ENCODE data around the gene SLC9A2. TPM values are rescaled to one million over a fixed set of nuclear protein-coding genes. Genes with fewer than 3 reads are reported as not detected.

Gene SLC9A2, protein sequence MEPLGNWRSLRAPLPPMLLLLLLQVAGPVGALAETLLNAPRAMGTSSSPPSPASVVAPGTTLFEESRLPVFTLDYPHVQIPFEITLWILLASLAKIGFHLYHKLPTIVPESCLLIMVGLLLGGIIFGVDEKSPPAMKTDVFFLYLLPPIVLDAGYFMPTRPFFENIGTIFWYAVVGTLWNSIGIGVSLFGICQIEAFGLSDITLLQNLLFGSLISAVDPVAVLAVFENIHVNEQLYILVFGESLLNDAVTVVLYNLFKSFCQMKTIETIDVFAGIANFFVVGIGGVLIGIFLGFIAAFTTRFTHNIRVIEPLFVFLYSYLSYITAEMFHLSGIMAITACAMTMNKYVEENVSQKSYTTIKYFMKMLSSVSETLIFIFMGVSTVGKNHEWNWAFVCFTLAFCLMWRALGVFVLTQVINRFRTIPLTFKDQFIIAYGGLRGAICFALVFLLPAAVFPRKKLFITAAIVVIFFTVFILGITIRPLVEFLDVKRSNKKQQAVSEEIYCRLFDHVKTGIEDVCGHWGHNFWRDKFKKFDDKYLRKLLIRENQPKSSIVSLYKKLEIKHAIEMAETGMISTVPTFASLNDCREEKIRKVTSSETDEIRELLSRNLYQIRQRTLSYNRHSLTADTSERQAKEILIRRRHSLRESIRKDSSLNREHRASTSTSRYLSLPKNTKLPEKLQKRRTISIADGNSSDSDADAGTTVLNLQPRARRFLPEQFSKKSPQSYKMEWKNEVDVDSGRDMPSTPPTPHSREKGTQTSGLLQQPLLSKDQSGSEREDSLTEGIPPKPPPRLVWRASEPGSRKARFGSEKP
- 0.07 TPM in 1 of 2 replicates, not detected in the other for total RNA-seq

- intact Hi-C loops (cut with micrococcal nuclease), result loop anchor here (10.0 kb wide), 1 partner anchor 95 kb away; no protein-coding TSS in a partner anchor
Observed at GRCh38 chr2:102619414-102620319, at the start of gene SLC9A2. TSS of gene SLC9A2 (plus strand) at chr2:102619553. CDS start at chr2:102619849, 296 bp downstream.

DNA sequence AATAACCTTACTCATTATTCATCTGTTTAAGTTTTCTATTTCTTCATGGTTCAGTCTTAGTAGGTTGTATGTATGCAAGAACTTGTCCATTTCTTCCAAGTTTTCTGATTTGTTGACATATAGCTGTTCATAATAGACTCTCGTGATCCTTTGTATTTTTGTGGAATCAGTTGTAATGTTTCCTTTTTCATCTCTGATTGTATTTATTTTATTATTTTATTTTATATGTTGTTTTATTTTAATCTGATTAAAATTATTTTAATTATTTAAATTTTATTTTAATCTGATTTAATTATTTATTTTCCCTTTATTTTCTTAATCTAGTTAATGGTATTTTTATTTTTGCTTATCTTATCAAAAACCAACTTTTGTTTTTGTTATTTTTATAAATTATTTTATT lies 43.5 kb upstream of the SLC9A2 start:
- intact Hi-C loops (cut with micrococcal nuclease), result no loop called here

DNA sequence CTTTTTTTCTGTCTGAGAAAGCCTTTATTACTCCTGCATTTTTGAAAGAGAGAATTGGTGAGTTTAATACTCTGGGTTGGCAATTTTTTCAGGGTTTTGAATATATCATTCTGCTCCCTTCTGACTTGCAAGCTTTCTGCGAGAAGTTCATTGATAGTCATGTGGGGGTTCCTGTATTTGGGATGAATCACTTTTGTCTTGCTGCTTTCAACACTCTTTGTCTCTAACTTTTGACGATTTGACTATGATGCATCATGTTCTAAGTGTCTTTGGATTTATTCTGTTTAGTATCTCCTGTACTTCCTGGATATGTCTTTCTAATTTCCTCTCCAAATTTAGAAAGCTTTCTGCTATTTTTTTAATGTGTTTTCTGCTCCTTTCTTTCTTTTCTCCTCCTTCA lies 41.0 kb upstream of the SLC9A2 start:
- intact Hi-C loops (cut with micrococcal nuclease), result no loop called here

GRCh38 chr2:102581911-102582310 lies 37.4 kb upstream of the SLC9A2 start:
- intact Hi-C loops (cut with micrococcal nuclease), result no loop called here

GRCh38 chr2:102582845-102583244 lies 36.5 kb upstream of the SLC9A2 start:
- intact Hi-C loops (cut with micrococcal nuclease), result no loop called here

- intact Hi-C loops (cut with micrococcal nuclease), result no loop called here
Observed at GRCh38 chr2:102585847-102586404, 33.4 kb upstream of the SLC9A2 start.

DNA sequence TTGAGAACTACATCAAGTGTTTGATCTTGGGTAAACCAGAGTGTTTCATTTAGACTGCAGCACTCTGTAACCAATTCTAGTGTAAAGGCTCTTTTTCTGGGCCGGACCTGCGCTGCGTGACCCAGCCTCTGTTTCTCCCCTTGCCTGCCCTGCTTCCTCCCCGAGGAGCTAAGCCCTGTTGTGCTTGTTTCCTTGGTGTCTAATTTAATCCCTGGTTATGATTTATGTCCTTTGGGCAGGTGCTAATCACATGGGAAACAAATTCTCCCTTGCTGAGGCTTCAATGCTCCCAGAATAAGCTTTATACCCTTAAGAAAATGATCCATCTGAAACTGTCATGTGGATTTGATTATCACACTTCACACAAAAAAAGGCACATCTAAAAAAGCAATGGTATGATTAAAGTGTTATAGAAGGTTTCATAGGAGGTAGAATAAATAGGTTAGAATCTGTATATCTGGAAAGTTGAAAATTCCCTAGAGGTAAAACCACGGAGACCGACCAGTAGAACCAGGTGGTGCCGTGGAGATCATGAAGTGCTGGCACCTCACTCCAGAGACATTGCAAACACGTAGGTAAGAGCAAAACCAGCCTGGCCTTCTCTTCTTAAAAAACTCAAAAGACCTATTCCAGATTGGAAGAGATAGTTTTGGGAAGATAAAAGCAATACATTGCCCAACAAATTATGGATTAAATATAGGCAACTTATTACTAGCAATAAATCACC lies 31.0 kb upstream of the SLC9A2 start:
- intact Hi-C loops (cut with micrococcal nuclease), result no loop called here

GRCh38 chr2:102589444-102589843 lies 29.9 kb upstream of the SLC9A2 start:
- intact Hi-C loops (cut with micrococcal nuclease), result no loop called here

DNA sequence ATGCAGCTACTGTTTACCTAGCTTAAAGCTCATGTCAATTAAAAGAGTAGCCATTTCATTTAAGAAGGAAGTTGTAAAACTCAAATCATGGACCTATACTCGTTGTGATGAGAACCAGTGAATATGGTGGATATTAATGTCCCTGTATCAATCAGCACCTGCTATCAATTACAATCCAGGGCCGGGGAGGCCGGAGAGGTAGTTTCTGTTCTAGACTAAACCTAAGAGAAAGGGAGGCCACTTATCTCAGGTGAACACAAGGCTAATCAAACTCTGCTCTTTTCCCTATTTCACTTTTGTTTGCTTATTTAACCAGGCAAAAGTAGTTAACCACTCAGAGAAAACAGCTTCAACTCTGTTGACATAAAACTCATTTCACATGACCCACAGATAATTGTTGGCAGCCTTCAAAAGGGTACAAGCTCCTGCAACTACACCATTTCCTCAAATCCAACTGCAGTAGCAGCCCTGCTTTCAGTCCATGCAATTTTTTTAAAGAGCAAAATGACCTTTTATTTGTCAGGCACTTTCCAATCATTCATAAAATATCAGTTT lies 27.8 kb upstream of the SLC9A2 start:
- intact Hi-C loops (cut with micrococcal nuclease), result loop anchor here (2.0 kb wide), 1 partner anchor 119 kb away; the partner anchor contains the start of gene SLC9A4

DNA sequence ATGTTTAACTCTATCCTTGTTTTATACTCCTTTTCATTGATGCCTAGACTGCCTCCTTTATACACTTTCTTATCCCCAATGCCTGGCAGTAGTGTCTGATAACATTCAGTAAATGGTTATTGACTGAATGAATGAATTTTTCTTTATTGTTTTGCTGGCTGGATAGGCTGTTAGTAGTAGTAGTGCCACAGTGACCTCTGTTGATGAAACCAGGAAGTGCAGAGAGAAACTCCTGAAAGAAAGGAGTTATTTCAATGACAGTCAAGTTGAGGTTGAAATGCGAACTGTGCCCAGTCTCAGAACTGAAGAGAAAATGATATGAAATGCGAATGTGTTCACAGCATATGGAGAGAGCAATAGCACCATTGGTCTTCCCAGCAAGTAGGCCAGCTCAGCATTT lies 26.8 kb upstream of the SLC9A2 start:
- intact Hi-C loops (cut with micrococcal nuclease), result loop anchor here (2.0 kb wide), 1 partner anchor 120 kb away; the partner anchor contains the start of gene SLC9A4

- intact Hi-C loops (cut with micrococcal nuclease), result loop anchor here (2.0 kb wide), 1 partner anchor 121 kb away; the partner anchor contains the start of gene SLC9A4
Observed at GRCh38 chr2:102593516-102593915, 25.8 kb upstream of the SLC9A2 start.

- intact Hi-C loops (cut with micrococcal nuclease), result no loop called here
Observed at GRCh38 chr2:102594445-102595016, 24.8 kb upstream of the SLC9A2 start.

- intact Hi-C loops (cut with micrococcal nuclease), result no loop called here
Observed at GRCh38 chr2:102597788-102598187, 21.6 kb upstream of the SLC9A2 start.

- intact Hi-C loops (cut with micrococcal nuclease), result no loop called here
Observed at GRCh38 chr2:102599486-102599885, 19.9 kb upstream of the SLC9A2 start.

DNA sequence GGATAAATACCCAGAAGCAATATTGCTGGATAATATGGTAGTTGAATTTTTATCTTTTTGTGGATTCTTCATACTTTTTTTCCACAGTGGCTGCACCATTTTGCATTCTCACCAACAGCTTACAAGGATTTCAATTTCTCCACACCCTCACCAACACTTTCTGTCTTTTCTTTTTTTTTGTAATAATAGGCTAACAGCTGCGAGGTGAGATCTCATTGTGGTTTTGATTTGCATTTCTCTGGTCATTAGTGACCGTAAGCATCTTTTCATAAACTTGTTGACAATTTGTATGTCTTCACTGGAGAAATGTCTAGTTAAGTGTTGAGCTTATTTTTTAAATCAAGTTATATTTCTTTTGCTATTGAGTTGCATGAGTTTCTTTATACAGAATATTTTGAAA lies 17.6 kb upstream of the SLC9A2 start:
- intact Hi-C loops (cut with micrococcal nuclease), result no loop called here

DNA sequence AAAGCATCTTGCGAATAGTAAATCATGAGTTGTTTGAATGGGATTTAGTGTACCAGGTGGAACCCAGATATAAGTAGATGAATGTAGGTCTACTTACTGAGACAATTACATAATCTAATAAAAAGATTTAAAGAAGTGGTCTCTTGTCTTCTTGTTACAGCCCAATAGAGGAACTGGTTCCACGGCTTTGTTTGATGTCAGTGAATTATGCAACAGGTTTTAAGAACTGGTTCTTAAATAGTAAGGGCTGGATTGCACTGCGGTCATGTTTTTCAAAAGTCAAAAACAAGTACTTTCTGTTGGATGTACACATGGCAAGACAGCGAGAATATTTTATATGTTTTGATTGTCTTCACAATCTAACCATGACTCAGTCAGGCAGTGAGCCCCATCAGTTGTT lies 15.4 kb upstream of the SLC9A2 start:
- intact Hi-C loops (cut with micrococcal nuclease), result no loop called here

DNA sequence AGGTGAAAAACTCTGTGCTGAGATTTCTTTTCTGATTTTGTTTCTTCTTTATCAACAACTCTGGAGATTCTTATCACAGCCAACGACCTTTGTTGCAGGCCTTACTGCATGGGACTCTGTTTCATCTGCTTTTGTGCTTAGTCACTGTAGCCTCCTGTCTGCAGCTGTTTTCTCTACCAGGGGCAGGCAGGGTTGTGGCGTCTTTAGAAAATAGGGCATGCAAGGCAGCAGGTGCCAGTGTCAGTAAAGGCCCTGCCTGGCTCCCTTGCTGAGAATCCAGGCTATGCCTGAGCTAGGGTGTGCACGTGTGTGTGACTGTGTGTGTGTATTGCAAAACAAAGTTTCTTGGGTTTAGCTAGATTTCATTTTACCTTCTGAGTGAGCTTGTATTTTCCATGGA lies 14.6 kb upstream of the SLC9A2 start:
- intact Hi-C loops (cut with micrococcal nuclease), result no loop called here

GRCh38 chr2:102606353-102606752 lies 13.0 kb upstream of the SLC9A2 start:
- intact Hi-C loops (cut with micrococcal nuclease), result no loop called here

All from T-helper 2 cell treated with Interferon-gamma antibody and Interleukin-4, amounts not matched to agents 100 ng/mL and 5 ng/mL, for 36 hours (primary cell).